ENCODE results near the gene PRPH2.

Gene PRPH2, protein sequence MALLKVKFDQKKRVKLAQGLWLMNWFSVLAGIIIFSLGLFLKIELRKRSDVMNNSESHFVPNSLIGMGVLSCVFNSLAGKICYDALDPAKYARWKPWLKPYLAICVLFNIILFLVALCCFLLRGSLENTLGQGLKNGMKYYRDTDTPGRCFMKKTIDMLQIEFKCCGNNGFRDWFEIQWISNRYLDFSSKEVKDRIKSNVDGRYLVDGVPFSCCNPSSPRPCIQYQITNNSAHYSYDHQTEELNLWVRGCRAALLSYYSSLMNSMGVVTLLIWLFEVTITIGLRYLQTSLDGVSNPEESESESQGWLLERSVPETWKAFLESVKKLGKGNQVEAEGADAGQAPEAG

GRCh38 chr6:42722497-42722896 lies at the start of gene PRPH2:
TSS of gene PRPH2 (minus strand) at chr6:42722597. CDS start at chr6:42722334, 263 bp downstream.
- no peak for DNase-seq

DNA sequence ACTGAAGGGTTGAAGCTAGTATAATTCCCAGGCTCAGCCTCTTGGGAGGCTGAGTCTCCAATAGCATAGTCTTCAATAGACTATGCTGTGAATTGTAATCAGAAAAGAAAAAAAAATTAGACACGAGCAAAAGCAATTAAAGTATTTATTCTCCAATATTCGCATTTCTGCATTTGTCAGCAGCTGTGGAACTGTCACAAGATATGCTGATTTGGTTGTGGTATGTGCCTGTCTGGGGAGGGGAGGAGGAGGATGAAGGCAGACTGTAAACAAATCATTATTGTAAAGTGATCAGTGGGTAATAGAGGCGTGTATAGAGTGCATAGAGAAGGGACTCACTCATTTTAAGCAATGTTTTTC lies 49.3 kb upstream of the PRPH2 start:
- DNase-seq, result peak; percentile 38

GRCh38 chr6:42769836-42770235 lies 47.4 kb upstream of the PRPH2 start:
- no peak for DNase-seq

DNA sequence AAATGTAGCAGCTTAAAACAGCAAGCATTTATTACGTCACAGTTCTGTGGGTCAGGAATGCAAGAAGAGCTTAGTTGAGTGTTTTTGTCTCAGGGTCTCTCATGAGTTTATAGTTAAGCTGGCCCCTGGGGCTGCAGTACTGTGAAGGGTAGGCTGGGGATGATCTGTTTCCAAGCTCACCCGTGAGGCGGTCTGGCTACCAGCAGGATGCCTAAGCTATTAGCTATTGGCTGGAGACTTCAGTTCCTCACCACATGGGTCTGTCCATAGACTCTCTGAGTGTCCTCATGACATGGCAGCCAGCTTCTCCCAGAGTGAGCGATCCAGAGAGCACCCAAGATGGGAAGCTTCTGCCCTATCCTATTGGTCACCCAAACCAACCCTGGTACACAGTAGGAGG lies 46.7 kb upstream of the PRPH2 start:
- no peak for DNase-seq

DNA sequence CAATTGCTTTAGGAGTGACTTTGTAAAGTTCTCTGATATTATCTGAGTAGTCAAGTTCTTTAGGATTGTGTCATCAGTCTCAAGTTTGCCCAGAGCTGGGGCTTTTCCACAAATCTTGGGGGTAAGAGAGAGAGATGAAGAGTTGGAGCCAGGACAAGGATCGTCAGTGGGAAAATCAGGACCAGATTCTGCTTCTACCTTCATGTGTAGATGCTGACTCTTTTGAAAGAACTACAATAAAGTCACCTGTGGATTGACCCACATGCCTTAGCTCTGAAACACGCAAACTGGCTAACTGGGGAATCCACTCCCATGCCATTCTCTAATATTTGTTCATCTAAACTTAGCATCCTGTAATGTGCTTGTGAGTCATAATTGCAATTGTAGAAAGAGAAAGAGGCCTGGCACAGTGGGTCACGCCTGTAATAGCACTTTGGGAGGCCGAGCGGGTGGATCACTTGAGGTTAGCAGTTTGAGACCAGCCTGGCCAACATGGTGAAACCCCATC lies 43.8 kb upstream of the PRPH2 start:
- DNase-seq, result no peak

GRCh38 chr6:42764911-42765648 lies 42.7 kb upstream of the PRPH2 start:
- no peak for DNase-seq

GRCh38 chr6:42762950-42763349 lies 40.6 kb upstream of the PRPH2 start:
- DNase-seq, result no peak

DNA sequence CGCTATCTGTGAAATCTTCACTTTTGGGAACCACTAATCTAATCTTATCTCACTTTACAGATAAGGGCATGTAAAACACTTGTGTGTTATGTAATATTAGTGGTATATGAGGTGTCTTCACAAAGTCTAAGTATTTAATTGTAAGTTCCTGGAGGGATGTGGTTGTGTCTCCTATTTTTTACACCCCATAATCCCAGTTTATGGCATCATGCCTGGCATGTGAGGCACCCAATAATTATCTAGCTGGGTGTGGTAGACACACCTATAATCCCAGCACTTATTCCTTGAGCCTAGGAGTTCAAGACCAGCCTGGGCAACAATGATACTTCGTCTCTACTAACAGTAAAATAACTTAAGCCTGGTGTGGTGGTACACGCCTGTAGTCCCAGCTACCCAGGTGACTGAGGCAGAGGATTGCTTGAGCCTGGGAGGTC lies 40.0 kb upstream of the PRPH2 start:
- DNase-seq, result no peak

- DNase-seq, result no peak
These were observed 39.1 kb upstream of the PRPH2 start for GRCh38 chr6:42761287-42762067.

GRCh38 chr6:42758756-42759430 lies 36.5 kb upstream of the PRPH2 start:
- DNase-seq, result no peak

DNA sequence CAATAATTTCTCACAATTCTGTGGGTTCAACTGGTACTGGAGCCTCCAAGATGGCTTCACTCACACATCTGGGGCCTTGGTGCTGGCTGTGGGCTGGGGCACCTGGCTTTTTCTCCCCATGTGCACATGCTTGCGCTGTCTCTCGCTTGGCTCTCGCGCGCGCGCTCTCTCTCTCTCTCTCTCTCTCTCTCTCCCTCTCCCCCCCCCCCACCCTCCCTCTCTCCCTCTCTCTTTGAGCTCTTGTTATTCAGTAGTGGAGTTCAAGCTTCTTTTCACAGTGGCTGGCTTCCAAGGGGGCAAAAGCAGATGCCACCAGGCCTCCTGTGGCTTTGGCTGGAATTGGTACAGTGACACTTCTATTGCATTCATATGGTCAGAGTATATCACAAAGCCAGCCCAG lies 34.3 kb upstream of the PRPH2 start:
- DNase-seq, result no peak

DNA sequence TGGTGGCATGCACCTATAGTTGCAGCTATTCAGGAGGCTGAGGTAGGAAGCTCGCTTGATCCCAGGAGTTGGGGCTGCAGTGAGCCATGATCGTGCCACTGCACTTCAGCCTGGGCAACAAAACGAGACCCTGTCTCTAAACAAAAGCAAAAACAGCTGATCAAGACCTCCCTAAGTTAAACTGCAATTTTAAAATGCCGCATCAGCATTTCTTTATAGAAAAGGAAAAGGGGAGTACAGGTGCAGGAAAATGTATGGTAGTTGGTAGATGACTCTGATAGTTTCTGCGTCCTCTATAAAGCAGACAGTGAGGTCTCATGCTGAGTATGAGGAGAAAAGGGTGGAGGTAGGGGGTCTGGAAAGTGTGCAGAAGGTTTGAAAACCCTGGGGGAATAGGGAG lies 32.4 kb upstream of the PRPH2 start:
- DNase-seq, result no peak

DNA sequence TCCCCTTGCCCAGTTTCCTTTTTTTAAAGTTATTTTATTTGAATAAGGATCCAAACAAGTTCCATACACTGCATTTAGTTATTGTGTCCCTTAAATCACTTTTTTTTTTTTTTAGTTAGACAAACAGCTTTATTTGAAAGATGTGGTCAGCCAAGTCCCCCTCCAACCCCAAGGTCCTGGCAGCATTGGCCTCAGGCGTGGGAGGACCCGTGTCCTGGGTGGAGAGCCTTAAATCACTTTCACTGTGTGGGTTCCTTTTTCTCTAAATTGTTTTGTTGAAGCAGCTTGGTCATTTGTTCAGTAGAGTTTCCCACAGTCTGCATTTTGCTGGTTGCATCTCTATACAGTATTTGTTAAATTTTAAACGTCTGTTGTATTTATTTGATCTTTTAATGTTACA lies 28.7 kb upstream of the PRPH2 start:
- DNase-seq, result no peak

GRCh38 chr6:42748203-42748898 lies 26.0 kb upstream of the PRPH2 start:
- no peak for DNase-seq

DNA sequence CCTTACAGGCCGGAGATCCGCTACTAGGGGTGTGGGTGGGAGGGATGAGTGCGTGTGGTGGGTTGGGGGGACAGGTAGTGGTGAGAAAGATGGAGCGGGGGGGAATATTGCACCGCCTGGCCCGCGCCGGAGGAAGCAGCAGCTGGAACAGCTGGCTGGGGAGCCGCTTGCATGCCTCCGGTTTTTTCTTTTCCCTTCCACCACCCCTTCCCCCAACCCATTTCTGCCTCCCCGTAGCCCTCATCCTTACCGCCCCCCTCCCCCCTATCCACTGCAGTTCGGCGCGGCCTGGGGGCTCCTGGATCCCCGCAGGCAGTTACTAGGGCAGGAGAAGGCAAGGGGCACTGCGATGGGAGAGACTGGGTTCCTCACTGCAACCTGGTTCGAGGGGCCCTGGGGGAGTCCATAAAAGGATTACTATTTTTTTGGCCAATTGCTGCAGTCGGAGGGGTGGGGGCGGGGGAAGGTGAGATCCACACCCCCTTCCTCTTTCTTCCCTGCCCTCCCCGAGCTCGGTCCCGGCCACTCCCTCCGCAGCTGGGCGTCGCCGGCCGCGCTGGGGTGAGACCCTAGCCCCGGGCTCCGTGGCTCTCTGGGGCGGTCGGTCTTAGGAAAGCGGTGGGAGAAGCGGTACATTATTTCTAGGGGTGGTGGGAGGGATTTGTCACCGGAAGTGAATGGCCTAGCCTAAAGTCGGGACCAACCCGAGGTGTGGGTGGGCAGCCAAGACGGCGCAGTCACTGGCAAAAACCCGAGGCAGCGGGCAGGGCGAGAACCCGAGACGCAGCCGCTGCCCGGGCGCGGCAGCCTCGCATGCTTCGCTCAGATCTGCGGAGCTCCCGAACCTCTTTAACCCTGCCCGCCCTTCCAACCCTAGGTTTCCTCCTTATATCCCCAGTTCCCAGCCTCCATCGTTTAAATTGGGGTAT lies 24.3 kb upstream of the PRPH2 start:
- DNase-seq, result peak; percentile 93

GRCh38 chr6:42745640-42746462 lies 23.5 kb upstream of the PRPH2 start, which contains the start of gene TBCC:
TSS of gene TBCC (minus strand) at chr6:42746103. CDS start at chr6:42746073, 30 bp downstream.
- DNase-seq, result peak; percentile 98

DNA sequence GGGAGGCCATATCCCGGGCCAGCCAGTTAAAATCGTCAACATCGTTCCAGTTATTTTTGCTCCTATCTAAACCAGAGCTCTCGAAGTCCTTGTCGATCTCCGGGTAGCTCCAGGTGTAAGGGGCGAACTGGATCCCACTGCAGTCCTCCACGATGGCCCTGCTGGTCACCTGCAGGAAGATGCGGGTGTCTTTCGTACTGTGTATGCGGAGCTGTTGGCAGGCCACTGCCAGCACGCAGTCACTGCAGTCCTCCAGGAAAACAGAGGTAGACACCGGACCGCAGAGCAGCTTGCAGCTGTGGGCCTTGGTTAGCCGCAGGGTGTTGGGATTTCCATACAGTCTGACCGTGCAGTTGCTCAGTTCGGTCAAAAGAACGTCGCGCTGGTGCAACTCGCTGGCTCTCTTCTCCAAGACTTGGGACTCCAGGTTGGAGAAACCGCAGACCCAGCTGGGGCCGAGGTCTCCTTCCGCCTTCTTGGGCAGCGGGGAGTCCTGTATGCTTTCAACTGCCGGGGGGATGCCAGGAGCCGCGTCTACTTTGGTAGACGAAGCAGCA lies 22.8 kb upstream of the PRPH2 start:
- DNase-seq, result peak; percentile 57

GRCh38 chr6:42744351-42744893 lies 22.0 kb upstream of the PRPH2 start:
- no peak for DNase-seq
